C4-2B (cell line): ENCODE results near the gene SORCS2.

Experiments
- H3K27ac ChIP-seq: fragments of 450-650 bp; 2 replicates; pipeline ENCODE4 v1.5.1; 2017
- CTCF ChIP-seq: fragments of 450-650 bp; conservative IDR thresholded peaks from 2 replicates; pipeline ENCODE4 v1.5.1; 2017; ENCODE audit warnings: mild to moderate bottlenecking
- ZFX ChIP-seq: fragments of 450-650 bp; IDR thresholded peaks from 2 replicates; pipeline ENCODE4 v1.6.1; 2017

The SORCS2 gene

GRCh38 chr4:7169134-7169533, 23.2 kb upstream of the SORCS2 start:
- H3K27ac ChIP-seq: no peak overlapping the region
- TF ChIP-seq ZFX (no peak), CTCF (no peak)

- H3K27ac ChIP-seq: no peak overlapping the region
- TF ChIP-seq CTCF (no peak), ZFX (no peak)
These were observed 22.3 kb upstream of the SORCS2 start for GRCh38 chr4:7170012-7170411.

GRCh38 chr4:7171191-7171900, 21.0 kb upstream of the SORCS2 start:
- TF ChIP-seq ZFX (no peak), CTCF (no peak)
- no peak overlapping the region for H3K27ac ChIP-seq

GRCh38 chr4:7172508-7172907, 19.8 kb upstream of the SORCS2 start:
- H3K27ac ChIP-seq: no peak overlapping the region

GRCh38 chr4:7172946-7173345, 19.4 kb upstream of the SORCS2 start:
- H3K27ac ChIP-seq: no peak overlapping the region
- no peak for TF ChIP-seq ZFX
- no peak for TF ChIP-seq CTCF

More at GRCh38 chr4:7172508-7172907, 19.8 kb upstream of the SORCS2 start:
- TF ChIP-seq ZFX: no peak
- no peak for TF ChIP-seq CTCF

- TF ChIP-seq ZFX (no peak), CTCF (no peak)
- H3K27ac ChIP-seq: no peak overlapping the region
These were observed 18.4 kb upstream of the SORCS2 start for GRCh38 chr4:7173841-7174449.

- no peak for TF ChIP-seq CTCF
- no peak for TF ChIP-seq ZFX
- no peak overlapping the region for H3K27ac ChIP-seq
These were observed 13.2 kb upstream of the SORCS2 start for GRCh38 chr4:7179158-7179557.
